ENCODE results near the gene ERCC2.
"Not testable (repeated sequence)": the region's sequence is repeated elsewhere in the genome, so short reads cannot be mapped to it uniquely, and the experiment has no call there.

The ERCC2 gene

DNA sequence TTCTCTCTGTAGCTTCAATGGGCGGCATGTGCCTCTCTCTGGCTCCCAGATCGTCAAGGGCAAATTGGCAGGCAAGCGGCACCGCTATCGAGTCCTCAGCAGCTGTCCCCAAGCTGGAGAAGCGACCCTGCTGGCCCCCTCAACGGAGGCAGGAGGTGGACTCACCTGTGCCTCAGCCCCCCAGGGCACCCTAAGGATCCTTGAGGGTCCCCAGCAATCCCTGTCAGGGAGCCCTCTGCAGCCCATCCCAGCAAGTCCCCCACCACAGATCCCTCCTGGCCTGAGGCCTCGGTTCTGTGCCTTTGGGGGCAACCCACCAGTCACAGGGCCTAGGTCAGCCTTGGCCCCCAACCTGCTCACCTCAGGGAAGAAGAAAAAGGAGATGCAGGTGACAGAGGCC lies 37.7 kb upstream of the ERCC2 start:
- Histone ChIP-seq H3K79me2 (ENCODE audit: insufficient read depth, low read length) (peaks cover 16% of the 10 kb centered on the region), H3K4me3 (ENCODE audit: insufficient read depth, low read length, poor library complexity, severe bottlenecking) (no peak overlapping the region), H4K20me1 (ENCODE audit: low read depth, low read length) (no peaks in the 10 kb centered on the region)

DNA sequence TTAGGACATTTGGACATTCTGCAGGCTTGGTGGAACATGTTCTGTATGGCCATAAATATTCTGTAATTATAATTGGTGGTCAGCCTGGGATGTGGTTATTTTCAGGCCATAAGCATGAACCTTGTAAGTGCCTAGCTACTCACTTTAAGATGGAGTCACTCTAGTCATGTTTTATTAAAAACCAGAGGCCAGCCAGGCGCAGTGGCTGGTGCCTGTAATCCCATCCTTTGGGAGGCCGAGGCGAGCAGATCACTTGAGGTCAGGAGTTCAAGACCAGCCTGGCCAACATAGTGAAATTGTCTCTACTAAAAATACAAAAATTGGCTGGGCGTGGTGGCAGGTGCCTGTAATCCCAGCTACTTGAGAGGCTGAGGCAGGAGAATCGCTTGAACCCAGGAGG lies 37.2 kb upstream of the ERCC2 start:
- H3K9me2 ChIP-seq (replicated peaks; ENCODE audit: insufficient read depth, low read length); H4K20me1 ChIP-seq (ENCODE audit: low read depth, low read length); H3K36me3 ChIP-seq (ENCODE audit: low read length); H3K9me3 ChIP-seq (ENCODE audit: insufficient read depth, low read length); H3F3A ChIP-seq (ENCODE audit: insufficient read depth); H2AFZ ChIP-seq (ENCODE audit: low read depth, low read length, severe bottlenecking); H3K27ac ChIP-seq (ENCODE audit: low read depth, low read length); H3K27me3 ChIP-seq (ENCODE audit: low read length): not testable (repeated sequence)
- peaks cover 16% of the 10 kb centered on the region for H3K79me2 ChIP-seq (ENCODE audit: insufficient read depth, low read length)
- H3K9ac ChIP-seq (ENCODE audit: low read length): peak overlapping the region; percentile 80
- peak overlapping the region; percentile 92 for H3K4me2 ChIP-seq (ENCODE audit: low read depth, low read length, poor library complexity, severe bottlenecking)
- H3K4me3 ChIP-seq (ENCODE audit: insufficient read depth, low read length, poor library complexity, severe bottlenecking): peak overlapping the region; percentile 98

More for the DNA sequence above, 37.7 kb upstream of the ERCC2 start:
- H3K9me2 ChIP-seq (replicated peaks; ENCODE audit: insufficient read depth, low read length): no peaks in the 10 kb centered on the region
- no peak overlapping the region for H2AFZ ChIP-seq (ENCODE audit: low read depth, low read length, severe bottlenecking)
- 0 out of 2 replicates have a peak overlapping the region, but pooled peaks have one; percentile 80 for H3K9ac ChIP-seq (ENCODE audit: low read length)
- no peaks in the 10 kb centered on the region for H3F3A ChIP-seq (ENCODE audit: insufficient read depth)
- no peak overlapping the region for H3K4me2 ChIP-seq (ENCODE audit: low read depth, low read length, poor library complexity, severe bottlenecking)
- no peaks in the 10 kb centered on the region for H3K27me3 ChIP-seq (ENCODE audit: low read length)
- H3K36me3 ChIP-seq (ENCODE audit: low read length): no peaks in the 10 kb centered on the region
- TF ChIP-seq, protein P1, sequence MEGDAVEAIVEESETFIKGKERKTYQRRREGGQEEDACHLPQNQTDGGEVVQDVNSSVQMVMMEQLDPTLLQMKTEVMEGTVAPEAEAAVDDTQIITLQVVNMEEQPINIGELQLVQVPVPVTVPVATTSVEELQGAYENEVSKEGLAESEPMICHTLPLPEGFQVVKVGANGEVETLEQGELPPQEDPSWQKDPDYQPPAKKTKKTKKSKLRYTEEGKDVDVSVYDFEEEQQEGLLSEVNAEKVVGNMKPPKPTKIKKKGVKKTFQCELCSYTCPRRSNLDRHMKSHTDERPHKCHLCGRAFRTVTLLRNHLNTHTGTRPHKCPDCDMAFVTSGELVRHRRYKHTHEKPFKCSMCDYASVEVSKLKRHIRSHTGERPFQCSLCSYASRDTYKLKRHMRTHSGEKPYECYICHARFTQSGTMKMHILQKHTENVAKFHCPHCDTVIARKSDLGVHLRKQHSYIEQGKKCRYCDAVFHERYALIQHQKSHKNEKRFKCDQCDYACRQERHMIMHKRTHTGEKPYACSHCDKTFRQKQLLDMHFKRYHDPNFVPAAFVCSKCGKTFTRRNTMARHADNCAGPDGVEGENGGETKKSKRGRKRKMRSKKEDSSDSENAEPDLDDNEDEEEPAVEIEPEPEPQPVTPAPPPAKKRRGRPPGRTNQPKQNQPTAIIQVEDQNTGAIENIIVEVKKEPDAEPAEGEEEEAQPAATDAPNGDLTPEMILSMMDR (IDR thresholded peaks at IDR 0.05; ENCODE audit: insufficient read depth, low read length, poor library complexity, severe bottlenecking): no peak
- no peak for TF ChIP-seq EZH2phosphoT487 (conservative IDR thresholded peaks at IDR 0.05; ENCODE audit: low read length)
- H3K27ac ChIP-seq (ENCODE audit: low read depth, low read length): no peak overlapping the region
- H3K9me3 ChIP-seq (ENCODE audit: insufficient read depth, low read length): no peaks in the 10 kb centered on the region

DNA sequence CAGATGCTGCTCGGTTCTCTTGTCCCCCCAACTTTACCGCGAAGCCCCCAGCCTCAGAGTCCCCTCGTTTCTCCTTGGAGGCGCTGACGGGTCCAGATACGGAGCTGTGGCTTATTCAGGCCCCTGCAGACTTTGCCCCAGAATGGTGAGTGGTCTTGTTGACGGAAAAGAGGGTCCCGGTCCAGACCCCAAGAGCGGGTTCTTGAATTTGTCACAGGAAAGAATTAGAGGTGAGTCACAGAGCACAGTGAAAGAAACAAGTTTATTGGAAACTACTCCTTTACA lies 36.7 kb upstream of the ERCC2 start:
- Histone ChIP-seq H3K9ac (ENCODE audit: low read length) (peak overlapping the region; percentile 80), H3K27me3 (ENCODE audit: low read length) (no peaks in the 10 kb centered on the region), H2AFZ (ENCODE audit: low read depth, low read length, severe bottlenecking) (no peak overlapping the region), H3K4me3 (ENCODE audit: insufficient read depth, low read length, poor library complexity, severe bottlenecking) (peak overlapping the region; percentile 98), H3K27ac (ENCODE audit: low read depth, low read length) (no peak overlapping the region), H3K36me3 (ENCODE audit: low read length) (no peaks in the 10 kb centered on the region), H3K9me2 (replicated peaks; ENCODE audit: insufficient read depth, low read length) (no peaks in the 10 kb centered on the region), H3K4me2 (ENCODE audit: low read depth, low read length, poor library complexity, severe bottlenecking) (peak overlapping the region; percentile 92), H4K20me1 (ENCODE audit: low read depth, low read length) (no peaks in the 10 kb centered on the region), H3K9me3 (ENCODE audit: insufficient read depth, low read length) (no peaks in the 10 kb centered on the region), H3F3A (ENCODE audit: insufficient read depth) (no peaks in the 10 kb centered on the region), H3K79me2 (ENCODE audit: insufficient read depth, low read length) (peaks cover 16% of the 10 kb centered on the region)
- TF ChIP-seq, protein P1 (IDR thresholded peaks at IDR 0.05; ENCODE audit: insufficient read depth, low read length, poor library complexity, severe bottlenecking): no peak
- TF ChIP-seq EZH2phosphoT487 (conservative IDR thresholded peaks at IDR 0.05; ENCODE audit: low read length): no peak

DNA sequence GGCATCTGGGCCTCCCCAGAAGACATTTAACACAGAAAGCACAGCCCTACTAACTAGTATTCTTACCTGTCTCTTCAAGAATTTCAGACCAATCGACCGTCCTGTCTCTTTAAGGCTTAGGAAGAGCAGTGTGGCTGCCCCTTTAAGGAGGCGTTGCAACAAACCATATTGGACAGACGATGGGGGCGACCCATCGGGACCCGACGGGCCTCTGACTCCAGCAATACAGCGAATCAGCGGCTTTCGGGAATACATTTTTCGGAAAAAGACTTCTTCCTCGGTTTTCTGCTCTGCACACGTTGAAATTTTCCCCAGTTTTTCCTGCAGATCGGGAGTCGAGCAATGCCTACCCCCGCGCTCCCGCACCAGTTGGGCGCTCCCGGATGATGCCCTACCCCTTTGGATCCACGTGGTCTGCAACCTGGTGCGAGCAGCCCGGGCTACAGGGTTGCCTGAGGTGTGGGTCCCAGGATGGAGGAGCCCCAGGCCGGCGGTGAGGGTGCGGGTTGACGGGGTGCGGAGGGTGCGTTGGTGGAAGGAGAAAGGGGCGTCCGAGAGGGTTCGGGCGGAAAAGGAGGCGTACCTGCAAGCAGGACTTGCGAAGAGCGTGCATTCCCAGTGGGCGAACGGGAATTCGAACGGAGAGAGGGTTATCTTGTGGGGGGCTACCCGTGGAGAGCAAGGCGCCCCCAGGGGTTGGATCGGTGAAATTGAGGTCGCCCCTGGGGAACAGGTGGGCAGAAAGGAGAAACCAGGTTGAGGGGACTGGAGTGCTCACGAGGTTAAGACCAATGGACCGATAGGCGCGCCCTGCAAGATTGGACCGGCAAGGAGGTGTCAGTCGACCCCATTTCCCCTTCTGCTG lies 36.1 kb upstream of the ERCC2 start, which contains the start of gene POLR1G:
POLR1G (plus strand) TSS at position 419 of the 865 bp plus-strand sequence; CDS start at position 472, 53 bp downstream.
- peak within 1 kb of the TSS; percentile 80 for H3K9ac ChIP-seq (ENCODE audit: low read length)
- no peaks in the 10 kb centered on the region for H4K20me1 ChIP-seq (ENCODE audit: low read depth, low read length)
- peak within 1 kb of the TSS; percentile 84 for H3K27ac ChIP-seq (ENCODE audit: low read depth, low read length)
- H3K4me2 ChIP-seq (ENCODE audit: low read depth, low read length, poor library complexity, severe bottlenecking): peak within 1 kb of the TSS; percentile 92
- H3F3A ChIP-seq (ENCODE audit: insufficient read depth): no peaks in the 10 kb centered on the region
- peak within 1 kb of the TSS; percentile 90 for H2AFZ ChIP-seq (ENCODE audit: low read depth, low read length, severe bottlenecking)
- no peaks in the 10 kb centered on the region for H3K27me3 ChIP-seq (ENCODE audit: low read length)
- H3K4me3 ChIP-seq (ENCODE audit: insufficient read depth, low read length, poor library complexity, severe bottlenecking): peak within 1 kb of the TSS; percentile 98
- no peak for TF ChIP-seq EZH2phosphoT487 (conservative IDR thresholded peaks at IDR 0.05; ENCODE audit: low read length)
- TF ChIP-seq, protein P1 (IDR thresholded peaks at IDR 0.05; ENCODE audit: insufficient read depth, low read length, poor library complexity, severe bottlenecking): no peak
- H3K9me3 ChIP-seq (ENCODE audit: insufficient read depth, low read length): no peaks in the 10 kb centered on the region
- H3K36me3 ChIP-seq (ENCODE audit: low read length): no peaks in the 10 kb centered on the region
- no peaks in the 10 kb centered on the region for H3K9me2 ChIP-seq (replicated peaks; ENCODE audit: insufficient read depth, low read length)
- H3K79me2 ChIP-seq (ENCODE audit: insufficient read depth, low read length): peaks cover 16% of the 10 kb centered on the region
